Mesendoderm (in vitro differentiated cells): Measurements from ENCODE around the gene ADARB1.
"Not testable (repeated sequence)": the region's sequence is repeated elsewhere in the genome, so short reads cannot be mapped to it uniquely, and the experiment has no call there.

Experiments
- DNase-seq: peaks from one replicate; pipeline ENCODE4 v3.0.0; 2013
- H2AK5ac ChIP-seq: 2 replicates; pipeline ENCODE4 v1.6.1; 2013; ENCODE audit warnings: low read length, inconsistent platforms
- H2BK120ac ChIP-seq: 2 replicates; pipeline ENCODE4 v1.6.1; 2013; ENCODE audit warnings: low read depth, mild to moderate bottlenecking, low read length, moderate library complexity, mixed read lengths
- H2BK15ac ChIP-seq: replicated peaks from 2 replicates; pipeline ENCODE4 v1.6.1; 2013; ENCODE audit warnings: low read depth, mild to moderate bottlenecking, moderate library complexity
- H2BK5ac ChIP-seq: 2 replicates; pipeline ENCODE4 v1.6.1; 2013; ENCODE audit warnings: low read length, inconsistent platforms
- H3K18ac ChIP-seq: 2 replicates; pipeline ENCODE4 v1.6.1; 2013; ENCODE audit warnings: mild to moderate bottlenecking, low read length, mixed read lengths
- H3K23ac ChIP-seq: one replicate; pipeline ENCODE4 v1.6.1; 2013; ENCODE audit warnings: low read length
- H3K27ac ChIP-seq: 2 replicates; pipeline ENCODE4 v1.5.1; 2013; ENCODE audit warnings: low read depth, mild to moderate bottlenecking, inconsistent platforms, low read length, moderate library complexity
- H3K27me3 ChIP-seq: 2 replicates; pipeline ENCODE4 v1.6.1; 2013; ENCODE audit warnings: low read length, control low read depth, mild to moderate bottlenecking, inconsistent platforms; ENCODE audit not compliant: insufficient read depth, poor library complexity
- H3K36me3 ChIP-seq: 2 replicates; pipeline ENCODE4 v1.6.1; 2013; ENCODE audit warnings: low read length, inconsistent platforms; ENCODE audit not compliant: control insufficient read depth, insufficient read depth
- H3K4ac ChIP-seq: one replicate; pipeline ENCODE4 v1.6.1; 2013; ENCODE audit warnings: low read depth, mild to moderate bottlenecking, low read length, moderate library complexity
- H3K4me1 ChIP-seq: 2 replicates; pipeline ENCODE4 v1.6.1; 2013; ENCODE audit warnings: low read depth, low read length, inconsistent platforms; ENCODE audit not compliant: control insufficient read depth
- H3K4me2 ChIP-seq: 2 replicates; pipeline ENCODE4 v1.6.1; 2013; ENCODE audit warnings: low read length
- H3K4me3 ChIP-seq: 2 replicates; pipeline ENCODE4 v1.5.1; 2013; ENCODE audit warnings: mild to moderate bottlenecking, low read length
- H3K56ac ChIP-seq: one replicate; pipeline ENCODE4 v1.6.1; 2013; ENCODE audit warnings: low read length
- H3K79me1 ChIP-seq: 2 replicates; pipeline ENCODE4 v1.6.1; 2013; ENCODE audit warnings: low read length, inconsistent platforms
- H3K79me2 ChIP-seq: 2 replicates; pipeline ENCODE4 v1.6.1; 2013; ENCODE audit warnings: mild to moderate bottlenecking, low read length; ENCODE audit not compliant: control insufficient read depth, insufficient read depth
- H3K9ac ChIP-seq: 2 replicates; pipeline ENCODE4 v1.6.1; 2013; ENCODE audit warnings: low read length, inconsistent platforms
- H4K5ac ChIP-seq: one replicate; pipeline ENCODE4 v1.6.1; 2013; ENCODE audit warnings: low read length
- H4K8ac ChIP-seq: one replicate; pipeline ENCODE4 v1.6.1; 2013; ENCODE audit warnings: low read depth, mild to moderate bottlenecking, control low read depth, low read length, moderate library complexity
- WGBS: extraction: QIAGEN DNeasy Blood & Tissue Kit; methylation state at CpG from one replicate; pipeline ENCODE4 v1.1.7; 2013; ENCODE audit warnings: low lambda C conversion rate, missing lambda C conversion rate; ENCODE audit not compliant: insufficient coverage; ENCODE audit errors: extremely low coverage; 5-methylcytosine and 5-hydroxymethylcytosine counted together

Gene ADARB1

DNA sequence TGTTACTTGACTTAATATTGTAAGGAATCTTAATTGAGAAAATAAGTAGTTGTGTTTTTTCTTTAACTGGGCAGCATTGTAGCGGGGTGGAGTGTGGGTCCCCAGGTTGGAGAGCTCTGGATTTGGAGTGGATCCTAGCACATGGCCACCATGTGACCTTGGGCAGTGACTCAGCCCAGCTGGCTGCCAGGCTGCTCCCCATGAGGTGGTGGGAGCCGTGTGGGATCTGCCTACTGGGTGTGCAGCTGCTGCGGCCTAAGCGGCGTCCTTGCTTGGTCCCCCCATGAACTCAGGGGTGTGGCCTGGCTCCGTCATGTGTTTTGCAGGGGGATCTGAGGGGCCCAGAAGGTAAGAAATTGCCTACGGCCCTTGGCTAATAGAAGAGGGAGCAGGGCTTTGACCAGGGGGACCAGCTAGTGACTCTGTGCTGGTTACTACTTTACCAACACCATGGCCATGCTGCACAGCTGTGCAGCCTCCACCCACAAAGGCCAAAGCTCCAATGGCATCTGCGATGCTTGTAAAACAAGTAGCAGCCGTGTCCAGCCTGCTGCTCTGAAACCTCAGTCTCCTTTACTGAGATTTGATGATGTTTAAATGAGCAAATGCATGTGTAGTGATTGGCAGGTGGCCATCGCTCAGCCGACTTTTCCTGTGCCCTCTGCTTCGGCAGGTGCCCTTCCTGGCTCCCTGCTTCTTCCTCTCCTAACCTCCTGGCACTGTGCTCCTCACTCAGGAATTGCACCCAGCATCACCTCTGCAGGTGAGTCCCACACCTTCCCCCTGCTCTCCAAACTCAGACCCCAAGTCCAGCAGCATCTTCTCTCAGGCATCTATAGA, 68.3 kb downstream of the ADARB1 start:
- no peak overlapping the region for H3K4me3 ChIP-seq
- no peak overlapping the region for H2BK120ac ChIP-seq
- DNase-seq = no peak
- no peak overlapping the region for H2BK5ac ChIP-seq
- no peaks in the 10 kb centered on the region for H3K4me1 ChIP-seq
- no peak overlapping the region for H4K8ac ChIP-seq
- no peaks in the 10 kb centered on the region for H3K79me2 ChIP-seq
- peaks cover 3% of the 10 kb centered on the region for H3K36me3 ChIP-seq
- H3K9ac ChIP-seq = no peak overlapping the region
- no CpG with 5 or more reads among the region's 12 CpGs for WGBS
- H3K18ac ChIP-seq = no peak overlapping the region
- H3K4me2 ChIP-seq = no peak overlapping the region
- H3K27me3 ChIP-seq = no peaks in the 10 kb centered on the region
- H3K23ac ChIP-seq = no peak overlapping the region
- no peak overlapping the region for H4K5ac ChIP-seq
- H3K27ac ChIP-seq = no peak overlapping the region
- no peak overlapping the region for H2BK15ac ChIP-seq
- no peak overlapping the region for H2AK5ac ChIP-seq
- no peak overlapping the region for H3K4ac ChIP-seq
- peak overlapping the region; percentile 6 for H3K56ac ChIP-seq
- H3K79me1 ChIP-seq = no peaks in the 10 kb centered on the region

DNA sequence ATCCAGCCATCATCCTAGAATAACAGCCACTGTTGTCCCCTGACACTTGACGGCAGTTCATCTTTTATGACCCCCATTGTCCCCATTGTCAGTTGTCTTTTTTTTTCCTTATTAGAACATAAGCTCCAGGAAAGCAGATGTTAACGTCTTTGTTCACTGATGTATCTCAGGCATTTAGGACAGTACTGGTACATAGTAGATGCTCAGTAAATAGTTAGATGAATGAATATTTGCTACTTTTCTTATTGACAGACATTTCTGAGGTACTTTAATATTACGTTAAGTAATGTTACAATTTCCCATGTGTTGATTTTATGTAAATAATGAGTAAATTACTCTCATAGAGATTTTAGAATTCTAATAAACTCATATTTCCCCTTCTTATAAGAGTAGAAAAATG, 69.5 kb downstream of the ADARB1 start:
- no CpG with 5 or more reads among the region's 3 CpGs for WGBS
- H2BK120ac ChIP-seq = no peak overlapping the region
- DNase-seq = no peak

DNA sequence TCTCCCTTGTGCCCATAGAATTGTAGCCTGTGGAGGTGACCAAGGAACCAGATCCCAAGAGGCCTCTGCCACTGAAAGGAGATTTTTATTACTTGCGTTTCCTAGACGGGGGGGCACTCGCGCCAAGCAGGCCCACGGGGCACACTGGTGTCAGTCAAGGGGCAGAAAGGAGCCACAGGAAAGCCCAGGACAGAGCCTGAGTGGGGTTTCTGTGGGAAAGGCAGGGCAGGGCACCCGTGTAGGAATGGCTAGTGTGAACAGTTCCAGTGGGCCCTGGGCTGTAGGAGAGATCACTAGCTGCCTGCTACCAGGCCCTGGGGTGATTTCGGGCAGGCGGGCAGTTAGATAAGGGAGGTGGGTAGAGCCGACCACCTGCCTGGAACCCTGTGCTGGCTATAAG, 70.8 kb downstream of the ADARB1 start:
- no peaks in the 10 kb centered on the region for H3K4me1 ChIP-seq
- no peaks in the 10 kb centered on the region for H3K79me2 ChIP-seq
- H3K36me3 ChIP-seq = no peaks in the 10 kb centered on the region
- H3K27me3 ChIP-seq = no peaks in the 10 kb centered on the region
- no peak overlapping the region for H3K56ac ChIP-seq
- H4K5ac ChIP-seq = no peak overlapping the region
- no CpG with 5 or more reads among the region's 9 CpGs for WGBS
- no peak overlapping the region for H2BK15ac ChIP-seq
- H3K4ac ChIP-seq = no peak overlapping the region
- H3K4me2 ChIP-seq = no peak overlapping the region
- no peak overlapping the region for H3K18ac ChIP-seq
- no peak for DNase-seq
- H2AK5ac ChIP-seq = no peak overlapping the region
- H3K9ac ChIP-seq = no peak overlapping the region
- no peak overlapping the region for H2BK5ac ChIP-seq
- no peak overlapping the region for H3K4me3 ChIP-seq
- no peak overlapping the region for H3K23ac ChIP-seq
- H3K79me1 ChIP-seq = no peaks in the 10 kb centered on the region
- H2BK120ac ChIP-seq = no peak overlapping the region
- H4K8ac ChIP-seq = no peak overlapping the region
- H3K27ac ChIP-seq = no peak overlapping the region

More for the DNA sequence above, 69.5 kb downstream of the ADARB1 start:
- no peak overlapping the region for H3K23ac ChIP-seq
- H3K56ac ChIP-seq = no peak overlapping the region
- H3K79me2 ChIP-seq = no peaks in the 10 kb centered on the region
- no peaks in the 10 kb centered on the region for H3K27me3 ChIP-seq
- no peak overlapping the region for H2BK5ac ChIP-seq
- H4K8ac ChIP-seq = no peak overlapping the region
- H3K4me2 ChIP-seq = no peak overlapping the region
- H3K79me1 ChIP-seq = no peaks in the 10 kb centered on the region
- H3K4ac ChIP-seq = no peak overlapping the region
- H3K4me1 ChIP-seq = no peaks in the 10 kb centered on the region
- no peak overlapping the region for H2BK15ac ChIP-seq
- H2AK5ac ChIP-seq = no peak overlapping the region
- no peak overlapping the region for H3K9ac ChIP-seq
- H3K36me3 ChIP-seq = no peaks in the 10 kb centered on the region
- no peak overlapping the region for H3K4me3 ChIP-seq
- no peak overlapping the region for H3K18ac ChIP-seq
- H4K5ac ChIP-seq = no peak overlapping the region
- H3K27ac ChIP-seq = no peak overlapping the region

DNA sequence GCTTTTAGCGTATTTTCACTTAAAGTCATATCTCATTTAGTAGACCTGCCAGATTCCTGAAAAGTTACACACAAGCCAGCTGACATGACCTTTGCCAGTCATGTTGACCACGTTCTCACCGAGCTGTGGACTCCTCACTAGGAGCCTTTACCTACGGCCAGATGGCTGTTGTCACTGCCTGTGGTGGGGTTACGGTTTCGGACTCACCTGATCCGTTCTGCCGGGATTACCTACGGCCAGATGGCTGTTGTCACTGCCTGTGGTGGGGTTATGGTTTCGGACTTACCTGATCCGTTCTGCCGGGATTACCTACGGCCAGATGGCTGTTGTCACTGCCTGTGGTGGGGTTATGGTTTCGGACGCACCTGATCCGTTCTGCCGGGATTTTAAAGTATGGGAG, 71.5 kb downstream of the ADARB1 start:
- H4K5ac ChIP-seq, H3K4me2 ChIP-seq, H3K23ac ChIP-seq, H3K18ac ChIP-seq, H3K27me3 ChIP-seq, DNase-seq, H4K8ac ChIP-seq, H3K27ac ChIP-seq, H3K56ac ChIP-seq, H3K4me3 ChIP-seq, H3K79me2 ChIP-seq, H2AK5ac ChIP-seq, H2BK120ac ChIP-seq, H3K36me3 ChIP-seq, H3K79me1 ChIP-seq, H3K9ac ChIP-seq, H2BK5ac ChIP-seq, H2BK15ac ChIP-seq, H3K4ac ChIP-seq, H3K4me1 ChIP-seq: not testable (repeated sequence)
- no CpG with 5 or more reads among the region's 17 CpGs for WGBS

DNA sequence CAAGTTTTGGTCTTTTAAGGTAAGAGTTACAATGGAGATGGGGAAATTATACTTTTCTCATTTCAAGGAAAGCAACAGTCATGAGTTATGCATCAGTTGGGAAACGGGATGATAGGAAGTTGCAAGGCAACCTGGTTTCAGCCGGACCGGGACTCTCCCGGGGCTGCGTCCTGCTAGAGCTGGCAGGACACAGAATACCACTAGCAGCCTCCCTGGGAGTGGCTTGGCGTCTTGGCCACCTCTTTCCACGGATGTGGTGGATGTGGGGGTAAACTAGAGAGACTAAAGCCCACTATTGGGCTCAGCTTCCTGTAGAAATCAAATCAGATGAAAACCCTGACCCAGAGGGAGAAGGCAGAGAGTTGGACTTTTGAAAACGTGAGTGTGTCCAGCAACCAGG, 71.9 kb downstream of the ADARB1 start:
- H3K56ac ChIP-seq = no peak overlapping the region
- H2BK5ac ChIP-seq = no peak overlapping the region
- H4K5ac ChIP-seq = no peak overlapping the region
- H3K4ac ChIP-seq = no peak overlapping the region
- H3K79me1 ChIP-seq = no peaks in the 10 kb centered on the region
- no peak for DNase-seq
- no peaks in the 10 kb centered on the region for H3K79me2 ChIP-seq
- H2BK15ac ChIP-seq = no peak overlapping the region
- no peak overlapping the region for H3K18ac ChIP-seq
- H2BK120ac ChIP-seq = no peak overlapping the region
- no peak overlapping the region for H2AK5ac ChIP-seq
- no CpG with 5 or more reads among the region's 8 CpGs for WGBS
- no peaks in the 10 kb centered on the region for H3K36me3 ChIP-seq
- no peak overlapping the region for H3K27ac ChIP-seq
- H3K4me1 ChIP-seq = no peaks in the 10 kb centered on the region
- no peak overlapping the region for H4K8ac ChIP-seq
- H3K9ac ChIP-seq = no peak overlapping the region
- no peaks in the 10 kb centered on the region for H3K27me3 ChIP-seq
- H3K4me3 ChIP-seq = no peak overlapping the region
- no peak overlapping the region for H3K23ac ChIP-seq
- H3K4me2 ChIP-seq = no peak overlapping the region

DNA sequence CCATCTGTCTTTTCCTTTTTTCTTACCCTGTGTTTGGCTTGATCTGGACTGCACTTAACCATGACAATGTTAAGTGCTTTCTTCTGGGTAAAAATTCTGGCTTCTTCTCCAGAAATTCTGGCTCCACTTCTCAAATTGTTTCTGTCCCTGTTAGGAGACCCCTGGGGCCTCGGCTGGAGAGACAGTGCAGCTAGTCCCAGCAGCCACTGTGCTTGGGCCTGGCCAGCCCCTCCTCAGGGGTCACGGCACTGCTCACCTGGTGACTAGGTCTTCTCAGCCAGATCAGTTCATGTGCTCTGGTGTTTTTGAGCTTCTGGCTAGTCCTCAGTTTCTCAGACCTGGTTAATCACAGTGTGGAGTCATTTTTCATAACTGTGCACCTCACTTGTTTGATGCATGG, 72.4 kb downstream of the ADARB1 start:
- Histone ChIP-seq H3K27me3 (no peaks in the 10 kb centered on the region), H2AK5ac (no peak overlapping the region), H3K4me2 (no peak overlapping the region), H3K56ac (no peak overlapping the region), H3K79me1 (no peaks in the 10 kb centered on the region), H3K79me2 (no peaks in the 10 kb centered on the region), H3K4ac (no peak overlapping the region), H3K4me1 (no peaks in the 10 kb centered on the region), H4K8ac (no peak overlapping the region), H3K27ac (no peak overlapping the region), H2BK5ac (no peak overlapping the region), H4K5ac (no peak overlapping the region), H2BK15ac (no peak overlapping the region), H3K9ac (no peak overlapping the region), H2BK120ac (no peak overlapping the region), H3K4me3 (no peak overlapping the region), H3K23ac (no peak overlapping the region), H3K18ac (no peak overlapping the region), H3K36me3 (no peaks in the 10 kb centered on the region)
- no CpG with 5 or more reads among the region's 2 CpGs for WGBS
- DNase-seq = no peak
